SK-N-SH (cell line): Measurements from ENCODE around the gene ACTR6.

Experiments
- CTCF ChIP-seq: fragments of 200-600 bp; sonication (generic); IDR thresholded peaks from 2 replicates; pipeline ENCODE4 v1.6.1; 2017; ENCODE audit warnings: antibody characterized with exemption, mild to moderate bottlenecking, moderate library complexity
- EP300 ChIP-seq, 2 experiments: IDR thresholded peaks; 2 replicates each; pipeline versions ENCODE4 v1.4.0 to v1.6.1; 2012; ENCODE audit warnings: borderline replicate concordance in 1 of 2, low read depth in 1 of 2, low read length in 1 of 2
- FOXM1 ChIP-seq: IDR thresholded peaks from 2 replicates; pipeline ENCODE4 v1.4.0; 2012; ENCODE audit warnings: low read depth, mild to moderate bottlenecking
- NRF1 ChIP-seq: IDR thresholded peaks from 2 replicates; pipeline ENCODE4 v1.6.1; 2012; ENCODE audit warnings: low read depth, mild to moderate bottlenecking, low read length
- POLR2AphosphoS5 ChIP-seq: IDR thresholded peaks from 2 replicates; pipeline ENCODE4 v1.6.1; 2012; ENCODE audit warnings: low read depth, low read length
- RCOR1 ChIP-seq: fragments of 150-350 bp; IDR thresholded peaks from 2 replicates; pipeline ENCODE4 v1.6.1; 2017; ENCODE audit warnings: antibody characterized with exemption, low read length
- REST ChIP-seq: IDR thresholded peaks from 2 replicates; pipeline ENCODE4 v1.6.1; 2012; ENCODE audit warnings: mild to moderate bottlenecking, low read depth, low read length, moderate library complexity
- RFX5 ChIP-seq: IDR thresholded peaks from 2 replicates; pipeline ENCODE4 v1.6.1; 2012; ENCODE audit warnings: mild to moderate bottlenecking, improper control_type of control experiment, low read length
- RXRA ChIP-seq: IDR thresholded peaks from 2 replicates; pipeline ENCODE4 v1.4.0; 2012; ENCODE audit warnings: low read depth, mild to moderate bottlenecking, borderline replicate concordance
- TAF1 ChIP-seq: IDR thresholded peaks from 2 replicates; pipeline ENCODE4 v1.6.1; 2012; ENCODE audit warnings: low read depth, mild to moderate bottlenecking, low read length, moderate library complexity, borderline replicate concordance
- TF ChIP-seq, protein P1 (sequence below): IDR thresholded peaks from 2 replicates; pipeline ENCODE4 v1.4.0; 2012; ENCODE audit warnings: low read depth

GRCh38 chr12:100170313-100170858, 30.2 kb upstream of the ACTR6 start:
- TF ChIP-seq REST (no peak), CTCF (no peak), RCOR1 (no peak), RFX5 (no peak), POLR2AphosphoS5 (no peak), RXRA (no peak), NRF1 (no peak), TAF1 (no peak), EP300 (IDR thresholded peaks at IDR 0.05; ENCODE audit: borderline replicate concordance in 1 of 2, low read depth in 1 of 2, low read length in 1 of 2) (no peak), FOXM1 (no peak)
- TF ChIP-seq, protein P1, sequence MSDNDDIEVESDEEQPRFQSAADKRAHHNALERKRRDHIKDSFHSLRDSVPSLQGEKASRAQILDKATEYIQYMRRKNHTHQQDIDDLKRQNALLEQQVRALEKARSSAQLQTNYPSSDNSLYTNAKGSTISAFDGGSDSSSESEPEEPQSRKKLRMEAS = no peak
